ENCODE results near the gene CYB5R3.
A peak's percentile ranks its signal among the peaks of the same experiment; 100 is the strongest.

CYB5R3 gene

GRCh38 chr22:42633013-42633412 lies 16.2 kb downstream of the CYB5R3 start:
- Histone ChIP-seq H2AFZ (ENCODE audit: low read depth) (no peak overlapping the region), H3K4me3 (IDR thresholded peaks at IDR 0.05; ENCODE audit: insufficient read depth, low read depth, low read length) (no peak overlapping the region), H3K4me1 (ENCODE audit: low read depth, poor library complexity, severe bottlenecking) (no peaks in the 10 kb centered on the region), H3K36me3 (ENCODE audit: insufficient read depth) (no peaks in the 10 kb centered on the region), H3K79me2 (ENCODE audit: insufficient read depth, low read depth) (no peaks in the 10 kb centered on the region), H3K27me3 (ENCODE audit: insufficient read depth, low read depth) (no peaks in the 10 kb centered on the region), H3K27ac (no peak overlapping the region), H3K9ac (no peak overlapping the region), H3K4me2 (no peak overlapping the region), H4K20me1 (ENCODE audit: insufficient read depth) (no peaks in the 10 kb centered on the region)
- no peak for TF ChIP-seq CTCF (conservative IDR thresholded peaks at IDR 0.05; ENCODE audit: low read depth, low read length)

- H2AFZ ChIP-seq (ENCODE audit: low read depth), result no peak overlapping the region
- no peaks in the 10 kb centered on the region for H3K36me3 ChIP-seq (ENCODE audit: insufficient read depth)
- H3K4me2 ChIP-seq, result no peak overlapping the region
- H3K79me2 ChIP-seq (ENCODE audit: insufficient read depth, low read depth), result no peaks in the 10 kb centered on the region
- no peaks in the 10 kb centered on the region for H4K20me1 ChIP-seq (ENCODE audit: insufficient read depth)
- no peak overlapping the region for H3K9ac ChIP-seq
- TF ChIP-seq CTCF (conservative IDR thresholded peaks at IDR 0.05; ENCODE audit: low read depth, low read length), result peak; percentile 20; the same call in 1 of the 2 replicates
- no peak overlapping the region for H3K4me3 ChIP-seq (IDR thresholded peaks at IDR 0.05; ENCODE audit: insufficient read depth, low read depth, low read length)
- no peaks in the 10 kb centered on the region for H3K27me3 ChIP-seq (ENCODE audit: insufficient read depth, low read depth)
- no peaks in the 10 kb centered on the region for H3K4me1 ChIP-seq (ENCODE audit: low read depth, poor library complexity, severe bottlenecking)
- H3K27ac ChIP-seq, result no peak overlapping the region
Observed at GRCh38 chr22:42632096-42632495, 17.1 kb downstream of the CYB5R3 start.

- H3K27ac ChIP-seq, result no peak overlapping the region
Observed at GRCh38 chr22:42630901-42631602, 18.1 kb downstream of the CYB5R3 start.

GRCh38 chr22:42630211-42630610 lies 19.0 kb downstream of the CYB5R3 start:
- no peak overlapping the region for H3K4me3 ChIP-seq (IDR thresholded peaks at IDR 0.05; ENCODE audit: insufficient read depth, low read depth, low read length)
- TF ChIP-seq CTCF (conservative IDR thresholded peaks at IDR 0.05; ENCODE audit: low read depth, low read length), result no peak
- H3K79me2 ChIP-seq (ENCODE audit: insufficient read depth, low read depth), result no peaks in the 10 kb centered on the region
- no peaks in the 10 kb centered on the region for H4K20me1 ChIP-seq (ENCODE audit: insufficient read depth)
- H3K4me1 ChIP-seq (ENCODE audit: low read depth, poor library complexity, severe bottlenecking), result no peaks in the 10 kb centered on the region
- H3K27me3 ChIP-seq (ENCODE audit: insufficient read depth, low read depth), result no peaks in the 10 kb centered on the region
- no peak overlapping the region for H2AFZ ChIP-seq (ENCODE audit: low read depth)
- H3K27ac ChIP-seq, result no peak overlapping the region
- no peak overlapping the region for H3K9ac ChIP-seq
- H3K36me3 ChIP-seq (ENCODE audit: insufficient read depth), result no peaks in the 10 kb centered on the region
- no peak overlapping the region for H3K4me2 ChIP-seq

More at GRCh38 chr22:42630901-42631602, 18.1 kb downstream of the CYB5R3 start:
- Histone ChIP-seq H3K79me2 (ENCODE audit: insufficient read depth, low read depth) (no peaks in the 10 kb centered on the region), H3K4me1 (ENCODE audit: low read depth, poor library complexity, severe bottlenecking) (no peaks in the 10 kb centered on the region), H3K9ac (no peak overlapping the region), H3K36me3 (ENCODE audit: insufficient read depth) (no peaks in the 10 kb centered on the region), H3K4me3 (IDR thresholded peaks at IDR 0.05; ENCODE audit: insufficient read depth, low read depth, low read length) (no peak overlapping the region), H4K20me1 (ENCODE audit: insufficient read depth) (no peaks in the 10 kb centered on the region), H3K27me3 (ENCODE audit: insufficient read depth, low read depth) (no peaks in the 10 kb centered on the region), H2AFZ (ENCODE audit: low read depth) (no peak overlapping the region), H3K4me2 (no peak overlapping the region)
- no peak for TF ChIP-seq CTCF (conservative IDR thresholded peaks at IDR 0.05; ENCODE audit: low read depth, low read length)
